Right forelimb (tissue), 1 donor: ENCODE measurements around the gene KIFAP3.
"Not testable (repeated sequence)": the region's sequence is repeated elsewhere in the genome, so short reads cannot be mapped to it uniquely, and the experiment has no call there.

Experiments used
- DNase-seq: peaks from one replicate; pipeline ENCODE4 v3.0.0-alpha.2; 2018

KIFAP3 gene

GRCh38 chr1:170063109-170063826 is 11.2 kb downstream of the KIFAP3 start:
- DNase-seq: no peak

GRCh38 chr1:170061676-170062075 is 12.8 kb downstream of the KIFAP3 start:
- not testable (repeated sequence) for DNase-seq

- DNase-seq: not testable (repeated sequence)
These were observed 14.4 kb downstream of the KIFAP3 start for GRCh38 chr1:170060015-170060520.

GRCh38 chr1:170049176-170049800 is 25.2 kb downstream of the KIFAP3 start:
- DNase-seq: no peak

GRCh38 chr1:170048515-170048914 is 26.0 kb downstream of the KIFAP3 start:
- no peak for DNase-seq

- no peak for DNase-seq
These were observed 30.3 kb downstream of the KIFAP3 start for GRCh38 chr1:170044187-170044586.

GRCh38 chr1:170041423-170042192 is 32.9 kb downstream of the KIFAP3 start:
- no peak for DNase-seq

GRCh38 chr1:170032531-170033280 is 41.8 kb downstream of the KIFAP3 start:
- DNase-seq: no peak

- no peak for DNase-seq
These were observed 44.3 kb downstream of the KIFAP3 start for GRCh38 chr1:170030212-170030611.

GRCh38 chr1:170027760-170028159 is 46.7 kb downstream of the KIFAP3 start:
- no peak for DNase-seq

- DNase-seq: no peak
These were observed 53.6 kb downstream of the KIFAP3 start for GRCh38 chr1:170020859-170021258.

GRCh38 chr1:170017478-170017877 is 57.0 kb downstream of the KIFAP3 start:
- no peak for DNase-seq

- no peak for DNase-seq
These were observed 61.6 kb downstream of the KIFAP3 start for GRCh38 chr1:170012920-170013319.

- DNase-seq: no peak
These were observed 64.1 kb downstream of the KIFAP3 start for GRCh38 chr1:170010443-170010842.

GRCh38 chr1:170009551-170009950 is 64.9 kb downstream of the KIFAP3 start:
- no peak for DNase-seq

GRCh38 chr1:170008745-170009144 is 65.8 kb downstream of the KIFAP3 start:
- not testable (repeated sequence) for DNase-seq

GRCh38 chr1:170003270-170003835 is 71.1 kb downstream of the KIFAP3 start:
- DNase-seq: not testable (repeated sequence)

- no peak for DNase-seq
These were observed 73.2 kb downstream of the KIFAP3 start for GRCh38 chr1:170001266-170001665.

- peak; percentile 41 for DNase-seq
These were observed 74.7 kb downstream of the KIFAP3 start for GRCh38 chr1:169999761-170000160.

GRCh38 chr1:169999331-169999741 is 75.2 kb downstream of the KIFAP3 start:
- DNase-seq: peak; percentile 57

- no peak for DNase-seq
These were observed 78.5 kb downstream of the KIFAP3 start for GRCh38 chr1:169995993-169996392.

GRCh38 chr1:169989246-169989645 is 85.2 kb downstream of the KIFAP3 start:
- DNase-seq: no peak
